ENCODE results near the gene SH3YL1.

SH3YL1 gene

DNA sequence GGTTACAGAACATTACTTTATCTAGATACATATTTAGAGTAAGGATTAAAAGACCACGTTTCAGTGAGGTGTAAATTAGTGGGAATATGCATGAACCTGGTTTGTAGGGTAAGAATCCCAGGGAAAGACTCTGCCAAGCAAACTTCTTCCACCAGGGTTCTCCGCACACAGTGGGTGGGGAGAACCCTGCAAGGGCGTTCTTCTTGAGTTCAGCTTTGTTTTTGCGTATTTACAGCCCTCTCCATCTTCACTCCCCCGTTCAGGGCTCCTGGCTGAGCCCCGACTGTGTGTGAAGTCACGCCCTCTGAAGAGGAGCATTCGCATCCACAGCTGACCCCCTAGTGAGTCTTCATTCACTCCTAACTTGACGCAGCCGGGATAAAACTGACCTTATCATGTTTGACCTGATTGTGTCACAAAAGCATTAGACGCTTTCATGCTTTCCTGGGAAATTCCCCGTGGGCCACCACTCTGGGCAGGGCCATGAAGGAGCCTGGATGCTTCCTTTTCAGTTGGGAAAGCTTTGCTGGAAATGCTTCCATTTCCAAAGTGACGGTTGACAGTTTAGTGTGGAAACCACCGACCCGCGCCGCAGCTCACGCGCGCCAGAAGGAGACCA lies 23.1 kb upstream of the SH3YL1 start:
- no peak for TF ChIP-seq CTCF (IDR thresholded peaks at IDR 0.05; ENCODE audit: insufficient read depth, low read depth, low read length, missing control alignments)
- no peak for DNase-seq (ENCODE audit: low read depth)
- H3K4me3 ChIP-seq (ENCODE audit: low read depth, low read length), result no peak overlapping the region

DNA sequence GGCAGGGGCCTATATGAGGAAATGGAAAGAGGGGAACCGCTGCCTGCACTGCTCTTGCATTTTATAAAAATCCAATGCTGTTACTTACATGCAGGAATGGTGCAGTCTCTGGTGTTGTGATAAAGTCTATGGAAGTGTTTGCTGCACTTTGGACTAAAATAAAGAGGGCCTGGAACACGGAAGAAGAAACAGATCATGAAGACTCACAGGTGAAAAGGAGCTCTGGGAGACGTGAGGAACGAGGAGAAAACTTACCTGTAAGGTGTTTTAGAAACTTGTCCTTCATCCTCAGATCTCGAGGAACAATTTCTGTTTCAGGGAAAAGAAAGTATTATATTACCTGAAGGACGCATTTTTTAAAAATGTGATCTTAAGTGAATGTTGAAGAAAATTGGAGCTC lies 22.2 kb upstream of the SH3YL1 start:
- no peak for TF ChIP-seq CTCF (IDR thresholded peaks at IDR 0.05; ENCODE audit: insufficient read depth, low read depth, low read length, missing control alignments)
- H3K4me3 ChIP-seq (ENCODE audit: low read depth, low read length), result no peak overlapping the region
- no peak for DNase-seq (ENCODE audit: low read depth)

- no peak for TF ChIP-seq CTCF (IDR thresholded peaks at IDR 0.05; ENCODE audit: insufficient read depth, low read depth, low read length, missing control alignments)
- H3K4me3 ChIP-seq (ENCODE audit: low read depth, low read length), result no peak overlapping the region
- no peak for DNase-seq (ENCODE audit: low read depth)
Measured at GRCh38 chr2:285531-285930, 21.7 kb upstream of the SH3YL1 start.

- DNase-seq (ENCODE audit: low read depth), result no peak
- no peak for TF ChIP-seq CTCF (IDR thresholded peaks at IDR 0.05; ENCODE audit: insufficient read depth, low read depth, low read length, missing control alignments)
Measured at GRCh38 chr2:284896-285492, 21.2 kb upstream of the SH3YL1 start.

DNA sequence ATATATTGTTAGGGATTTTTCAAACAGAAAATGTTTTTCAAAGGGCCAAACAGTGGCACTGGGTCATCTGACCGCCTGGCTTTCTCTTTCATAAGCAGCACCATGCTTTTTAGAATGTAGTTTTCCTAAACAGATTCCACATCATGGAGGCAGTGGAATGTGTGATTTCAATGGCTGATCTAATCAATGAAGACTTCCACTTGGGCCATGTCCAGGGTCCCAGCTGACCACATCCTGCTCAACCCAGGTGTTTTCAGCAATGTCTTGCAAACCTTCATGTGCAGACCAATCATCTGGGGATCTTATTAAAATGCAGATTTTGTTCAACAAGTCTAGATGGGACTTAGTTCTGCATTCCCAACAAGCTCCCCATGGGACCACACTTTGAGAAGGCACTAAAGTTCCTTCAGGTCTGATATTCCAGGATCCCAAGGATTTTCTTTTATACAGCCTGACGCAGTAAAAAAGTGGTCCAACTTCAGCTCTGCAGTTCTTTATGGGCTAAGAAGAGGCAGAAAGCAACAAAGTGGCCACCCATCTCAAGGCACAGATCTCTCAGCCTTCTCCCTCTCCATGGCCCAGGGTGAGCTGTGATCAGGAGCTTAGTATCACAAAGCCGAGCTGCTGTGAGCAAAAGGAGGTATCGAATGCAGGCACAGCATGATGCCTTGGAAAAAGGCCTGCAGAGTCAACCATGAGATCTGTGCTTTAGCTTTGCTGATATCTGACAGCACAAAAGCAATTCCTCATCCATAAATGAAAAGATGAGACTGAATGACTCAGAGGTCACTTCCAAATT lies 20.4 kb upstream of the SH3YL1 start:
- TF ChIP-seq CTCF (IDR thresholded peaks at IDR 0.05; ENCODE audit: insufficient read depth, low read depth, low read length, missing control alignments), result no peak
- H3K4me3 ChIP-seq (ENCODE audit: low read depth, low read length), result no peak overlapping the region
- DNase-seq (ENCODE audit: low read depth), result no peak

More at GRCh38 chr2:284896-285492, 21.2 kb upstream of the SH3YL1 start:
- no peak overlapping the region for H3K4me3 ChIP-seq (ENCODE audit: low read depth, low read length)

- no peak for TF ChIP-seq CTCF (IDR thresholded peaks at IDR 0.05; ENCODE audit: insufficient read depth, low read depth, low read length, missing control alignments)
- no peak for DNase-seq (ENCODE audit: low read depth)
- no peak overlapping the region for H3K4me3 ChIP-seq (ENCODE audit: low read depth, low read length)
Measured at GRCh38 chr2:282371-283263, 18.8 kb upstream of the SH3YL1 start.
